DMS53 treated with DMSO at 0.1 percent for 48 hours (cell line): ENCODE results near the gene CNTNAP2.
"Not testable (repeated sequence)": the region's sequence is repeated elsewhere in the genome, so short reads cannot be mapped to it uniquely, and the experiment has no call there.

Experiments used
- DNase-seq: peaks from one replicate; lab custom pipeline; 2025; ENCODE audit not compliant: unreplicated experiment; lab: John Stamatoyannopoulos, UW

The CNTNAP2 gene

GRCh38 chr7:147678943-147679342 lies 1562.3 kb downstream of the CNTNAP2 start:
- DNase-seq: no peak

DNA sequence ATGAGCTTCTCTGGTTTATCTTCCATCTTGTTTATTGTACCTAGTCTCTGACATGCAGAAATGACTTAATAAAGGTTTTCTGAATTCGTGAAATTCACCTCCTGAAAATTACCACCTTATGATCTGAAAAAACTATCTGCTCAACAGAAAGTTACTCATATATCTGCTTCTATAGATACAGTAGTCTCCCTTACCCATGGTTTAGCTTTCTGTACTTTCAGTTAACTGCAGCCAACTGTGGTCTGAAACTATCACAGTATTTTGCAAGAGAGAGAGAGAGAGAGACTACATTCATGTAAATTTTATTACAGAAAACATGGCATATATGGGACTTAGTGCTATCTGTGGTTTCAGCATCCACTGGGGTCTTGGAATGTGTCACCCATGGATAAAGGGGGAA lies 1564.9 kb downstream of the CNTNAP2 start:
- no peak for DNase-seq

DNA sequence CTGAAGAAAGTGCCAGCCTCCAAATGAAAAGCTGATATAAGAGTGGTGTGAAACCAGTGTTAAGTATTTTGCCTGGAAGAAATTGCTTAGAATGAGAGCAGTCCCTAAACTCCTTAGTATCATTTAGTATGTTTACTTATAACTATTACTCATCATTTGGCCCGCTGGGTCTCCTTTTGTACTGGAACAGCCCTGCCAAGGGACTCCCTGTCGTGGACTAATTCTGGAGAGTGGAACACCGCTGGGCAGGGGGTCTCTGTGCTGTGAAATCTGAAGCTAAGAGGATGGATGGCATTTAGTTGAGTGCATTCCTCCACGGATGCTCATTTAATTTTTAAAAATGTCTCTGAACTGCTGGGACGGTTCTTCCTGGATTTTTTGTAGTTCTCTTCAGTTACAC lies 1584.1 kb downstream of the CNTNAP2 start:
- no peak for DNase-seq

DNA sequence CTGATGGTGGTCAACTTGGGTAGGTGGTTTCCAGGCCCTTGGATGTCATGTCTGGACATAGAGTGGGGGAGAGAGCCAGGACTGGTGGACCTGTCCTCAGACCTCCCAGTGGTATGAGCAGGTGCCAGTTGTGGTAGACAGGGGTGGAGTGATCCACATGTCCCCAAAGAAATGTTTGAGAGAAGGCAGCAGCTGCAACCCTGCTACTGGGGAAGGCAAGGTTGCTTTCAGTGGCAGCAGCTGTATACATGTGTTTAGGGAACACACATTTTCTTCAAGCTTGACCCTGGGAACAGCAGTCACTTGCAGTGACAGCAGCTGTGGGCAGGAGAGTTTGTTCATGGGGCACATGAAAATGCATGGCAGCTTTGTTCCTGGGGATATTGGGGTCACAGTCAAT lies 1591.3 kb downstream of the CNTNAP2 start:
- no peak for DNase-seq

DNA sequence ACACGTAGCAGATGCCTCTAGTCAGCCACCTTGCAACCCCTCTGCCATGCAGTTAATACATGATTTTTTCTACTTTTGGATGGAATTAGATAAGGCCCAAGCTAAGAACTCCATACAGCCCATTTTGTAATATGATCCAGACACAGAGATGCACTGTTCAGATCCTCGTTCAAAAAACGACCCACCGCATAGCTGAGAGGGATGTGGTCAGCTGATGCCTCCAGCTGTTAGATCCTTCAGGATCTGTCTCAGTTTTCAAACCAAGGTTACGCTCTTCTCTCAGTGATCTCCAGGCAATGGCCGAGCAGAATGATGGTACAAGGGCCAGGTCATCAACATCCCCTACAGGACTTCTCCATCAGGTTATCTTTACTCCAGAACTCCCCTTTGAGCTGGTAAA lies 1592.3 kb downstream of the CNTNAP2 start:
- DNase-seq: no peak

GRCh38 chr7:147711447-147711846 lies 1594.8 kb downstream of the CNTNAP2 start:
- no peak for DNase-seq

GRCh38 chr7:147721962-147722830 lies 1605.6 kb downstream of the CNTNAP2 start:
- DNase-seq: no peak

DNA sequence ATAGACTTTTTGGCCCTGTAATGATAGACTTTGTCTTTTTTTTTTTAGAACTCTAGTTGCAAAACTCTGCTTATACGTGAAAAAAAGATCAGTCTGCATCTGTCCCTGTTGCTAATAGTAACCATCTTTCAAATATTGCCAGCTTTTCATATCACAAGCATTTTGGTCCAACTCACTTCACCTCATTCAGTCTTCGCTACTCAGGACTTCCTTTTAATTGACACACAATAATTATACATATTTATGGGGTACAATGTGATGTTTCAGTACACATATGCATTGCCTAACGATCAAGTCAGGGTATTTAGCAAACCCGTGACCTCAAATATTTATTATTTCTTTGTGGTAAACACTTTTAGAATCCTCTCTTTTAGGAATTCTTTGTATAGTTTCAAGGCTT lies 1606.9 kb downstream of the CNTNAP2 start:
- DNase-seq: no peak

- no peak for DNase-seq
Measured at GRCh38 chr7:147731311-147731710, 1614.7 kb downstream of the CNTNAP2 start.

- not testable (repeated sequence) for DNase-seq
Measured at GRCh38 chr7:147737559-147738214, 1621.1 kb downstream of the CNTNAP2 start.

- no peak for DNase-seq
Measured at GRCh38 chr7:147742301-147742700, 1625.7 kb downstream of the CNTNAP2 start.

GRCh38 chr7:147756300-147756699 lies 1639.7 kb downstream of the CNTNAP2 start:
- DNase-seq: peak; percentile 14

DNA sequence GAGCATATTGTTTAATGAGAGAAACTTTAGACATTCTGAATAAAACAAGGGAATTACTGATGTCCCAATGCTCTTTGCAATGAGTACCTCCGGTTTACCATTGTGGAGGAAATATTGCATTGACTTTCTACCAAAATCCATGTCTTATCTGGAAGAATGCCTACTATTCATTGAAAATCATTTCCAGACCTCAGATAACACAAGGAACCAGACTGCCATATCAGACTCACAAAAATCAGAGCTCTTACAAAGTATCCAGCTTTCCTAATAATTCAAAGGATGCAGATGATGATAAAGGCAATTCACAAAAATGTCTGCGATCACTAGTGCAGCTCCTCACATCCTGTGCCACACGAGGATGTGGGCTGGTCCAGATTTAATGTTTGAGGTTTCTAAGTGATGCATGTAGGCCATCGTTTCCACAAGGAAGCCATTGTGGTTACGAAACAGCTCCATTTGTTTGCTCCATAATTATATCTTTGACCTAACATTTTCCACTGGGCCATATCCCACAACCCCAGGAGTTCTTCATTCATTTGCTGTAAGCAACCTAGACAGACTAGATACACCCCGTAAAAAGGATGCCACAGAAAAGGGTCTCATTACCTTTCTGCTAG lies 1642.8 kb downstream of the CNTNAP2 start:
- no peak for DNase-seq

- no peak for DNase-seq
Measured at GRCh38 chr7:147765301-147765700, 1648.7 kb downstream of the CNTNAP2 start.

- DNase-seq: no peak
Measured at GRCh38 chr7:147771344-147771743, 1654.7 kb downstream of the CNTNAP2 start.

- DNase-seq: no peak
Measured at GRCh38 chr7:147774461-147774860, 1657.9 kb downstream of the CNTNAP2 start.

GRCh38 chr7:147775516-147776284 lies 1659.1 kb downstream of the CNTNAP2 start:
- DNase-seq: peak; percentile 85

- no peak for DNase-seq
Measured at GRCh38 chr7:147777309-147777708, 1660.7 kb downstream of the CNTNAP2 start.

DNA sequence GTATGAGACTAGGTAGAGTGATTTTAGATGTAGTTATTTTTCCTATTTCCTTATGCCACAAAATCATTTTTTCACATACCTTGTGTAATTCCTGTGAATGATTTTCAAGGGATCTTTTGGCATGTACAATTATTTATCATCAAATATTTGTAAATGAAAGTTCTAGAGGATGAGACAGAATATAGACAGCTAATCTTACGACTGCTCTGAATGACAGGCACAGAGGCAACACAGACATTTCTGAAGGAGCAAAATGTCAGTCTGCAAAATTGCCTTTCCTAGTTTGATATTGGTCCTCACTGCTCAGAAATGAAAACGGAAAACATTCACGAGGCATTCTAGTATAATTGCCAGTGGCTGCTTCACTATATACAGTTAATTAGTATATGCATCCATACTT lies 1663.3 kb downstream of the CNTNAP2 start:
- DNase-seq: no peak

- no peak for DNase-seq
Measured at GRCh38 chr7:147796581-147796980, 1680.0 kb downstream of the CNTNAP2 start.

DNA sequence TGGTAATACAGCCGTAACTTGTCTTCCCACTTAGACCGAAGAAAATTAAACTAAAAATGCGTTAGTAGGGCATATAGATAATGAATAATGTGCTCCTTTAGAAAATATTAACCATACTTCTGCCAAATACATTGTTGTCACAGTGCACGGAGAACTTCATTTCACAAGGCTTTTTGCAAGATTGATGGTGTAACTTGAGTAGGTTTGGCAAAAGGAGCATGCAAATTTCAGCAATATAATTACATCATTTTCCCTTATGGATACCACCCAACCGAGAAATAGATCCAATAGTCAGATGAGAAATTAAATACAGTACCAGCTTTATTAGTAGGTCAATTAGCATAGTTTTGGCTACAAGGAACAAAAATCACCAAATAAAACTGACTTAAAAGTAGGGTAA lies 1681.4 kb downstream of the CNTNAP2 start:
- DNase-seq: no peak
